GM12878 (cell line): Measurements from ENCODE around the gene IPCEF1.

Experiments
- ETV6 ChIP-seq, 2 experiments: fragments of 450-650 bp in 1 of 2; IDR thresholded peaks in 1 of 2; conservative IDR thresholded peaks in 1 of 2; 2 replicates each; pipeline ENCODE4 v1.6.1; 2014; ENCODE audit warnings: antibody characterized with exemption in 1 of 2, borderline replicate concordance in 1 of 2, low read depth in 1 of 2, mild to moderate bottlenecking in 1 of 2, moderate library complexity in 1 of 2
- NFYB ChIP-seq: IDR thresholded peaks from 2 replicates; pipeline ENCODE4 v1.6.1; 2011; ENCODE audit warnings: low read depth, mild to moderate bottlenecking, low read length, improper control_type of control experiment, moderate library complexity; ENCODE audit not compliant: insufficient read depth
- NR2C2 ChIP-seq: IDR thresholded peaks from 2 replicates; pipeline ENCODE4 v1.6.1; 2011; ENCODE audit warnings: borderline replicate concordance, low read depth; ENCODE audit not compliant: control insufficient read depth, insufficient read length
- POLR2AphosphoS2 ChIP-seq: IDR thresholded peaks from 2 replicates; pipeline ENCODE4 v1.6.1; 2011; ENCODE audit warnings: low read depth, mild to moderate bottlenecking, low read length, improper control_type of control experiment, moderate library complexity
- TF ChIP-seq, protein P1 (sequence below), 3 experiments: IDR thresholded peaks in 2 of 3; conservative IDR thresholded peaks in 1 of 3; 2 replicates each; pipeline ENCODE4 v1.5.1; 2011; ENCODE audit warnings: low read depth in 3 of 3, low read length in 3 of 3, mild to moderate bottlenecking in 3 of 3, control low read depth in 2 of 3, moderate library complexity in 2 of 3, inconsistent platforms in 1 of 3, mixed read lengths in 1 of 3; ENCODE audit not compliant: control insufficient read depth in 2 of 3, insufficient read depth in 1 of 3; ENCODE audit errors: extremely low read depth in 1 of 3
- TF ChIP-seq, protein P2 (sequence below): fragments of 450-650 bp; IDR thresholded peaks from 2 replicates; pipeline ENCODE4 v1.6.1; 2017; ENCODE audit warnings: mild to moderate bottlenecking
- TF ChIP-seq, protein P3 (sequence below): IDR thresholded peaks from 2 replicates; pipeline ENCODE4 v1.6.1; 2012; ENCODE audit warnings: mild to moderate bottlenecking, low read depth, low read length

DNA sequence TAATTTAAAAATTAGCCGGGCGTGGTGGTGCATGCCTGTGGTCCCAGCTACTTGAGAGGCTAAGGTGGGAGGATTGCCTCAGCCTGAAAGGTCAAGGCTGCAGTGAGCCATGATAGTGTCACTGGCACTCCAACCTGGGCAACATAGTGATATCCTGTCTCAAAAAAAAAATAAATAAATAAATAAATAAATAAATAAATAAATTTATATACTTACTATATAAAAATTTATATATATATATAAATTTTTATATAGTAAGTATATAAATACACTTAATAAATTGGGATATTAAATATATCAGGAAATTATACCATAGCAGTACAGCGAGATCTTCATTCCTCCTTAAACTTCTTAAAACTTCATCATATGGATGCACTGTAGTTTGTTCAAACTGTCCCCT lies 23.0 kb upstream of the IPCEF1 start:
- TF ChIP-seq, protein P1, sequence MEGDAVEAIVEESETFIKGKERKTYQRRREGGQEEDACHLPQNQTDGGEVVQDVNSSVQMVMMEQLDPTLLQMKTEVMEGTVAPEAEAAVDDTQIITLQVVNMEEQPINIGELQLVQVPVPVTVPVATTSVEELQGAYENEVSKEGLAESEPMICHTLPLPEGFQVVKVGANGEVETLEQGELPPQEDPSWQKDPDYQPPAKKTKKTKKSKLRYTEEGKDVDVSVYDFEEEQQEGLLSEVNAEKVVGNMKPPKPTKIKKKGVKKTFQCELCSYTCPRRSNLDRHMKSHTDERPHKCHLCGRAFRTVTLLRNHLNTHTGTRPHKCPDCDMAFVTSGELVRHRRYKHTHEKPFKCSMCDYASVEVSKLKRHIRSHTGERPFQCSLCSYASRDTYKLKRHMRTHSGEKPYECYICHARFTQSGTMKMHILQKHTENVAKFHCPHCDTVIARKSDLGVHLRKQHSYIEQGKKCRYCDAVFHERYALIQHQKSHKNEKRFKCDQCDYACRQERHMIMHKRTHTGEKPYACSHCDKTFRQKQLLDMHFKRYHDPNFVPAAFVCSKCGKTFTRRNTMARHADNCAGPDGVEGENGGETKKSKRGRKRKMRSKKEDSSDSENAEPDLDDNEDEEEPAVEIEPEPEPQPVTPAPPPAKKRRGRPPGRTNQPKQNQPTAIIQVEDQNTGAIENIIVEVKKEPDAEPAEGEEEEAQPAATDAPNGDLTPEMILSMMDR (IDR thresholded peaks at IDR 0.05 in 2 of 3, conservative IDR thresholded peaks at IDR 0.05 in 1 of 3; ENCODE audit: control insufficient read depth in 2 of 3, extremely low read depth in 1 of 3, insufficient read depth in 1 of 3, low read depth in 3 of 3, low read length in 3 of 3) = no peak
- TF ChIP-seq, protein P2, sequence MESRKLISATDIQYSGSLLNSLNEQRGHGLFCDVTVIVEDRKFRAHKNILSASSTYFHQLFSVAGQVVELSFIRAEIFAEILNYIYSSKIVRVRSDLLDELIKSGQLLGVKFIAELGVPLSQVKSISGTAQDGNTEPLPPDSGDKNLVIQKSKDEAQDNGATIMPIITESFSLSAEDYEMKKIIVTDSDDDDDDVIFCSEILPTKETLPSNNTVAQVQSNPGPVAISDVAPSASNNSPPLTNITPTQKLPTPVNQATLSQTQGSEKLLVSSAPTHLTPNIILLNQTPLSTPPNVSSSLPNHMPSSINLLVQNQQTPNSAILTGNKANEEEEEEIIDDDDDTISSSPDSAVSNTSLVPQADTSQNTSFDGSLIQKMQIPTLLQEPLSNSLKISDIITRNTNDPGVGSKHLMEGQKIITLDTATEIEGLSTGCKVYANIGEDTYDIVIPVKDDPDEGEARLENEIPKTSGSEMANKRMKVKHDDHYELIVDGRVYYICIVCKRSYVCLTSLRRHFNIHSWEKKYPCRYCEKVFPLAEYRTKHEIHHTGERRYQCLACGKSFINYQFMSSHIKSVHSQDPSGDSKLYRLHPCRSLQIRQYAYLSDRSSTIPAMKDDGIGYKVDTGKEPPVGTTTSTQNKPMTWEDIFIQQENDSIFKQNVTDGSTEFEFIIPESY = no peak
- TF ChIP-seq, protein P3, sequence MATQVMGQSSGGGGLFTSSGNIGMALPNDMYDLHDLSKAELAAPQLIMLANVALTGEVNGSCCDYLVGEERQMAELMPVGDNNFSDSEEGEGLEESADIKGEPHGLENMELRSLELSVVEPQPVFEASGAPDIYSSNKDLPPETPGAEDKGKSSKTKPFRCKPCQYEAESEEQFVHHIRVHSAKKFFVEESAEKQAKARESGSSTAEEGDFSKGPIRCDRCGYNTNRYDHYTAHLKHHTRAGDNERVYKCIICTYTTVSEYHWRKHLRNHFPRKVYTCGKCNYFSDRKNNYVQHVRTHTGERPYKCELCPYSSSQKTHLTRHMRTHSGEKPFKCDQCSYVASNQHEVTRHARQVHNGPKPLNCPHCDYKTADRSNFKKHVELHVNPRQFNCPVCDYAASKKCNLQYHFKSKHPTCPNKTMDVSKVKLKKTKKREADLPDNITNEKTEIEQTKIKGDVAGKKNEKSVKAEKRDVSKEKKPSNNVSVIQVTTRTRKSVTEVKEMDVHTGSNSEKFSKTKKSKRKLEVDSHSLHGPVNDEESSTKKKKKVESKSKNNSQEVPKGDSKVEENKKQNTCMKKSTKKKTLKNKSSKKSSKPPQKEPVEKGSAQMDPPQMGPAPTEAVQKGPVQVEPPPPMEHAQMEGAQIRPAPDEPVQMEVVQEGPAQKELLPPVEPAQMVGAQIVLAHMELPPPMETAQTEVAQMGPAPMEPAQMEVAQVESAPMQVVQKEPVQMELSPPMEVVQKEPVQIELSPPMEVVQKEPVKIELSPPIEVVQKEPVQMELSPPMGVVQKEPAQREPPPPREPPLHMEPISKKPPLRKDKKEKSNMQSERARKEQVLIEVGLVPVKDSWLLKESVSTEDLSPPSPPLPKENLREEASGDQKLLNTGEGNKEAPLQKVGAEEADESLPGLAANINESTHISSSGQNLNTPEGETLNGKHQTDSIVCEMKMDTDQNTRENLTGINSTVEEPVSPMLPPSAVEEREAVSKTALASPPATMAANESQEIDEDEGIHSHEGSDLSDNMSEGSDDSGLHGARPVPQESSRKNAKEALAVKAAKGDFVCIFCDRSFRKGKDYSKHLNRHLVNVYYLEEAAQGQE = no peak
- TF ChIP-seq NR2C2 (no peak), NFYB (no peak), ETV6 (conservative IDR thresholded peaks at IDR 0.05 in 1 of 2, IDR thresholded peaks at IDR 0.05 in 1 of 2; ENCODE audit: borderline replicate concordance in 1 of 2, low read depth in 1 of 2) (no peak), POLR2AphosphoS2 (no peak)
